Lung (tissue), 12 donors: Measurements from ENCODE around the gene GSTT2. TPM values are rescaled to one million over a fixed set of nuclear protein-coding genes. Genes with fewer than 3 reads are reported as not detected.
"Not testable (repeated sequence)": the region's sequence is repeated elsewhere in the genome, so short reads cannot be mapped to it uniquely, and the experiment has no call there.

Experiments used
- ATAC-seq: fragments of 200-7000 bp; cut with Tn5 transposase; one replicate; pipeline ENCODE4 v1.9.1; 2020; ENCODE audit warnings: moderate number of reproducible peaks; ENCODE audit not compliant: insufficient read depth, low FRiP score
- DNase-seq, 3 donors: peaks; one replicate each; pipeline ENCODE4 v3.0.0-alpha.2; 2013 to 2017
- H3K27ac ChIP-seq, 2 donors: one replicate each; pipeline ENCODE4 v1.5.1; 2013; ENCODE audit warnings: mild to moderate bottlenecking in 2 of 2, moderate library complexity in 2 of 2, control low read depth in 1 of 2, inconsistent platforms in 1 of 2, low read depth in 1 of 2, low read length in 1 of 2
- H3K27me3 ChIP-seq, 3 donors: one replicate each; pipeline ENCODE4 v1.5.1; 2013; ENCODE audit warnings: low read length in 2 of 3; ENCODE audit not compliant: control insufficient read depth in 3 of 3, insufficient read depth in 3 of 3
- H3K36me3 ChIP-seq, 4 donors: one replicate each; pipeline ENCODE4 v1.5.1; 2013; ENCODE audit warnings: low read length in 4 of 4, mild to moderate bottlenecking in 1 of 4, moderate library complexity in 1 of 4; ENCODE audit not compliant: control insufficient read depth in 4 of 4, insufficient read depth in 4 of 4
- H3K4me1 ChIP-seq, 5 donors: one replicate each; pipeline ENCODE4 v1.5.1; 2013; ENCODE audit warnings: low read length in 5 of 5, mild to moderate bottlenecking in 2 of 5, moderate library complexity in 1 of 5; ENCODE audit not compliant: control insufficient read depth in 5 of 5, insufficient read depth in 5 of 5
- H3K4me3 ChIP-seq: one replicate; pipeline ENCODE4 v1.5.1; 2013; ENCODE audit warnings: mild to moderate bottlenecking, control low read depth, moderate library complexity
- H3K9ac ChIP-seq, 2 donors: one replicate each; pipeline ENCODE4 v1.5.1; 2013; ENCODE audit warnings: low read length in 2 of 2, control low read depth in 1 of 2; ENCODE audit not compliant: insufficient read depth in 1 of 2
- H3K9me3 ChIP-seq, 4 donors: one replicate each; pipeline ENCODE4 v1.5.1; 2013; ENCODE audit warnings: low read length in 3 of 4, mild to moderate bottlenecking in 1 of 4, moderate library complexity in 1 of 4; ENCODE audit not compliant: control insufficient read depth in 4 of 4, insufficient read depth in 3 of 4
- WGBS, 2 donors: extraction: QIAGEN DNeasy Blood & Tissue Kit; methylation state at CpG; one replicate each; pipeline ENCODE4 v1.1.7; 2013; 5-methylcytosine and 5-hydroxymethylcytosine counted together
- polyA plus RNA-seq, 2 donors: library from polyadenylated mRNA; stranded (reverse); fragments of 200-250 nt; gene quantifications; one replicate each; pipeline ENCODE4 v1.2.1, GENCODE V29; 2013
- total RNA-seq, 2 donors: library from RNA; depleted of rRNA in 1 of 2; stranded (reverse); fragments of >200 nt in 1 of 2; gene quantifications; one replicate each; pipeline ENCODE4 v1.2.1, GENCODE V29; 2014 to 2021
- TF ChIP-seq, protein P1 (sequence below): IDR thresholded peaks from 2 replicates; pipeline ENCODE4 v1.5.1; 2012; ENCODE audit warnings: mild to moderate bottlenecking; ENCODE audit errors: control extremely low read depth, extremely low read depth
- donor health status: control.
- donor health status: control.
- donor health status: Bipolar disorder and iron deficiency.
- donor health status: healthy.
- donor health status: DM: yes; HTN: yes; CAD: no.

GSTT2 gene
- total and polyA plus RNA-seq, 4 donors: 0.22 to 4.9 (median 3.1) TPM; not detected in 1

DNA sequence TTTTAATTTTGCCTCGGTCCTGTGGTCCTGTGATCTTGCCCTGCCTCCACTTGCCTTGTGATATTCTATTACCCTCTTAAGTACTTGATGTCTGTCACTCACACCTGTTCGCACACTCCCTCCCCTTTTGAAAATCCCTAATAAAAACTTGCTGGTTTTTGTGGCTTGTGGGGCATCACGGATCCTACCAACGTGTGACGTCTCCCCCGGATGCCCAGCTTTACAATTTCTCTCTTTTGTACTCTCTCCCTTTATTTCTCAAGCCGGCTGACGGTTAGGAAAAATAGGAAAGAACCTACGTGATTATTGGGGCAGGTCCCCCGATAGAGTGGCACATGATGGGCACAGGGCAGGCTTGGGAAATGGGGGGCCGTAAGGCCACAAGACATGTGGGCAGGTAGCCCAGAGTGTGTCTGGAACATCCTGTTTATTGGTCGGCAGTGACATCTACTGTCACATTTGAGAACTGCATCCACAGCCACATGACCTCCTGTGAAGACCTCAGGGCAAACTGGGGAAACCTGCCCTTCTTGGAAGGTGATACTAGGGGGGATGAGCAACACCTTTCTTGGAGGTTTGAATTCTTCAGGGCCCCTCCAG lies 23.5 kb upstream of the GSTT2 start:
- not testable (repeated sequence) for H3K9ac ChIP-seq, H3K4me1 ChIP-seq, H3K27me3 ChIP-seq, H3K9me3 ChIP-seq, H3K4me3 ChIP-seq, H3K27ac ChIP-seq, H3K36me3 ChIP-seq
- ATAC-seq (peak; percentile 53), DNase-seq (peak in 2 of 3 donors; percentile 74 to 79)
- TF ChIP-seq, protein P1, sequence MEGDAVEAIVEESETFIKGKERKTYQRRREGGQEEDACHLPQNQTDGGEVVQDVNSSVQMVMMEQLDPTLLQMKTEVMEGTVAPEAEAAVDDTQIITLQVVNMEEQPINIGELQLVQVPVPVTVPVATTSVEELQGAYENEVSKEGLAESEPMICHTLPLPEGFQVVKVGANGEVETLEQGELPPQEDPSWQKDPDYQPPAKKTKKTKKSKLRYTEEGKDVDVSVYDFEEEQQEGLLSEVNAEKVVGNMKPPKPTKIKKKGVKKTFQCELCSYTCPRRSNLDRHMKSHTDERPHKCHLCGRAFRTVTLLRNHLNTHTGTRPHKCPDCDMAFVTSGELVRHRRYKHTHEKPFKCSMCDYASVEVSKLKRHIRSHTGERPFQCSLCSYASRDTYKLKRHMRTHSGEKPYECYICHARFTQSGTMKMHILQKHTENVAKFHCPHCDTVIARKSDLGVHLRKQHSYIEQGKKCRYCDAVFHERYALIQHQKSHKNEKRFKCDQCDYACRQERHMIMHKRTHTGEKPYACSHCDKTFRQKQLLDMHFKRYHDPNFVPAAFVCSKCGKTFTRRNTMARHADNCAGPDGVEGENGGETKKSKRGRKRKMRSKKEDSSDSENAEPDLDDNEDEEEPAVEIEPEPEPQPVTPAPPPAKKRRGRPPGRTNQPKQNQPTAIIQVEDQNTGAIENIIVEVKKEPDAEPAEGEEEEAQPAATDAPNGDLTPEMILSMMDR: peak; percentile 98
- WGBS, 2 donors: 21 to 44% methylated on average over 12 of the region's 12 CpGs

DNA sequence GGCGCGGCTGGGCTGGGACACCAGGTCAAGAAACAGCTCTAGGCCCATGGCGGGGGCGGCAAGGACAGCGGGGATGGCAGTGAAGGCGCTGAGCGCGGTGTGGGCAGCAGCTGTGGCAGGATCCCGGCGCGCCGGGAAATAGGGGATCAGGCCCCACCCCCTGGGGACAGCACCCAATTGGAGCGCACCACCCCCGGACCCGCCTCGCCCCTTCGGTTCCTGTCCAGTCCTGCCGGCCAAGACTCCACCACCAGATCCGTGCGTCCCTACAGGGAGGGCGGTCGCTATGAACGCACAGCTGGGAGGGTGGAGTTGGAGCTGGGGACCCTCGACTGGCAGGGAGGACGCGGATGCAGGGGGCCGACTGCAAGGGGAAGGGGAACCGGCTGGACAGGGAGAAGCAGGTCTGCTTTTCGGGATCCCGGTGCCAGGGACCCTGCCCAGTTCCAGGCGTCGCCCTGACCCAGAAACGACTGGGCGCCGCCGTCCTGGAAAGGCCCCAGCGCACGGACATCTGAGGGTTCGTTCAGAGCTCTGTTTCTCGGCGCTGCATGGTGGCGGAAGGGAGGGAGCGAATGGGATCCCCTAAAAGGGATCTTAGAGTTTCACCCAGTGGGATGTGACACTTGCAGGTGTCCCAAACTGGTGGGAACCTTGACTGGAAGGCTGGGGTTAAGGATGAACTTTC lies 18.7 kb upstream of the GSTT2 start, which contains the start of gene GSTT2B:
GSTT2B (minus strand) TSS at position 112 of the 688 bp plus-strand sequence; CDS start at position 48, 64 bp downstream.
- H3K4me3 ChIP-seq: not testable (repeated sequence)
- WGBS, 2 donors: no CpG with 5 or more reads among the region's 43 CpGs

DNA sequence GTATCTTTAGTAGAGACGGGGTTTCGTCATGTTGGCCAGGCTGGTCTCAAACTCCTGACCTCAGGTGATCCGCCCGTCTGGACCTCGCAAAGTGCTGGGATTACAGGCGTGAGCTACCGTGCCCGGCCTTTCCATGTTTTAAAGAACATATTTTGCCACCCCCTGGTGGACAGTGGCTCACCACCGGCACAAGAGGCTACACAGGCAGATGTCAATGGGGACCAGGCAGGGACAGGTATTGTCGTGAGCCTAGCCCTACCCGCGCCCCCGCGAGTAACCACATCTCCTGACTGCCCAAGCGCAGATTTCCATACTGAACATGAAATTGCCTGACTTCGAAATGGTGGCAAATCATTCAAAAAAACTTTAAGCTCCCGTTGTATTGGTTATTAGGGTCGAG lies 13.8 kb upstream of the GSTT2 start:
- DNase-seq, H3K27me3 ChIP-seq, ATAC-seq, H3K9ac ChIP-seq, H3K27ac ChIP-seq, H3K4me1 ChIP-seq, H3K9me3 ChIP-seq, H3K4me3 ChIP-seq: not testable (repeated sequence)
- peaks cover 0 to 16% (median 9%) of the 10 kb centered on the region in 4 donors for H3K36me3 ChIP-seq
- WGBS, 2 donors: no CpG with 5 or more reads among the region's 18 CpGs

More for the DNA sequence above, 18.7 kb upstream of the GSTT2 start, which contains the start of gene GSTT2B:
- not testable (repeated sequence) for DNase-seq, H3K9me3 ChIP-seq, H3K27me3 ChIP-seq, H3K36me3 ChIP-seq, H3K27ac ChIP-seq, H3K4me1 ChIP-seq, H3K9ac ChIP-seq
- peak; percentile 88 for ATAC-seq

DNA sequence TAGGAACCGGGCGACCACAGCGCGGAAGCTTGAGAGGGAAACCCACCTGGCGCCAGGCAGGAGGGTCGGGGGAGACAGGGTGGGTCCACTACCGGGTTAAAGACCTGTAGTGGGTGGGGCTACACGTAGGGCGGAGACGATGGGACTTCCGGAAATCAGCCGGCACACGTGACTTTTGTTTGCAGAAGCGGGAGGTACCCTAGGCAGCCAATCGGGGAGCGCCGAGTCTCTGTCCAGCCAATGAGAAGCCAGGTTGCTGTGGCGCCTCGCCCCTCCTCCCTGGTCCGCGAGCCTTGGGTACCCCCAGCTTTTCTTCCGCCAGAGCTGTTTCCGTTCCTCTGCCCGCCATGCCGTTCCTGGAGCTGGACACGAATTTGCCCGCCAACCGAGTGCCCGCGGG lies 13.4 kb upstream of the GSTT2 start, which contains the start of gene DDTL:
DDTL (plus strand) TSS at position 321 of the 400 bp plus-strand sequence; CDS start at position 348, 27 bp downstream.
- DNase-seq, H3K9me3 ChIP-seq, H3K4me3 ChIP-seq, H3K27me3 ChIP-seq, H3K27ac ChIP-seq, H3K9ac ChIP-seq, H3K4me1 ChIP-seq: not testable (repeated sequence)
- WGBS, 2 donors: no CpG with 5 or more reads among the region's 30 CpGs
- peaks cover 3 to 16% (median 11%) of the 10 kb centered on the region in 4 donors for H3K36me3 ChIP-seq
- peak; percentile 99 for ATAC-seq

DNA sequence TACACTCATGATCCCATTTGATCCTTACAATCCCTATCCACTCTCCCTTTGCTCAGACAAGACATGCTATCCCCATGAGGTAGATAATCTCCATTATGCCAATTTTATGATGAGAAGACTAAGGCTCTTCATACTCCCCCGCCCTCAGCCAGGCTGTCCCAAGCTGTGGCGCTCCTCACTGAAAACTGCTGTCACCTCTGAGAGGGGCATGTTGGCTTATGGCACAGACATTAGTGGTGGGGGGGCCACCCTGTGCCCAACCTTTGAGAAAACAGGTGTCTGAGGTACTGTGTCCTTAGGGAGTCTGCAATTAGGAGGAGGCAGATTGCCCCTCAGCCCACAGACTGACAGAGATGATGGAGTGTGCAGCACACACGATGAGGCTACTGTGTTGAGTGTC lies 10.9 kb upstream of the GSTT2 start:
- no peak for DNase-seq
- H3K9ac ChIP-seq: no peak overlapping the region
- TF ChIP-seq, protein P1: no peak
- H3K36me3 ChIP-seq: peaks cover 6 to 19% (median 12%) of the 10 kb centered on the region in 4 donors
- H3K27ac ChIP-seq: no peak overlapping the region
- no peak for ATAC-seq
- no peak overlapping the region for H3K4me3 ChIP-seq
- H3K27me3 ChIP-seq: no peaks in the 10 kb centered on the region
- H3K4me1 ChIP-seq: no peaks in the 10 kb centered on the region
- H3K9me3 ChIP-seq: no peaks in the 10 kb centered on the region
- WGBS, 2 donors: 91 to 99% methylated on average over 3 of the region's 3 CpGs
